ENCODE results near the gene MRPS6.

Gene MRPS6

DNA sequence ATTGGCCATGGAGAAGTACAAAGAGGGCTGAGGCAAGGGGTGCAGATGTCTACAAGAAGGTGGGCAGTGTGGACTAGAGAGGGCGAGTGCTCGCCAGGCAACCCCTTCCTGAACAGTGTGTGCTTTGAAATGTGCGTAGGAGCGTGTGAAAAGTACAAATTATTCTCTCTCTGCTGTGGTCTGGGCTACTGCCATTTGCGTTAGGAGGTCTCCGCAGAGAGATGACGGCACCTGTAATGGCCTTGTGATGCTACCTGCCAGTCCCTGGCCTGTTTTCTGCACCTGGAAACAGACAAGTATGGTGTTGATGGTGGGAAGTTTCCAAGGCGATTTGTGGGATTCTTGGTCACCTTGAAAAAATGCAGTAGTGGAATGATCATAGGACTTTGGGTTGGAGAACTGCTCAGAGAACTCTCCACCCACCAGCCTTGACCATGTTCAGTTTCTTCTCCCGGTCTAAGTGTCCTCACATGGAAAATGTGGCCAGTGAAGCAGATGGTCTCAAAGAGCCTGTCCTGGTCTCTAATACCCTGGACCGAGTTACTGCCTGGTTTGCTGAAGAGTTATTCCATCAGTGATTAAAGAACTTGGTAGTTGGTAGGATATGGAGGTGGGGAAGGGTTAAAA lies 74.5 kb downstream of the MRPS6 start:
- DNase-seq (ENCODE audit: low read depth, low spot score) = peak; percentile 34
- TF ChIP-seq CTCF (IDR thresholded peaks at IDR 0.05; ENCODE audit: low read depth, low read length) = no peak
- in situ Hi-C loops (cut with HindIII; ENCODE audit: low sequenced_read_pairs) = no loop called here
- H3K4me3 ChIP-seq (ENCODE audit: low read depth, low read length) = no peak overlapping the region

DNA sequence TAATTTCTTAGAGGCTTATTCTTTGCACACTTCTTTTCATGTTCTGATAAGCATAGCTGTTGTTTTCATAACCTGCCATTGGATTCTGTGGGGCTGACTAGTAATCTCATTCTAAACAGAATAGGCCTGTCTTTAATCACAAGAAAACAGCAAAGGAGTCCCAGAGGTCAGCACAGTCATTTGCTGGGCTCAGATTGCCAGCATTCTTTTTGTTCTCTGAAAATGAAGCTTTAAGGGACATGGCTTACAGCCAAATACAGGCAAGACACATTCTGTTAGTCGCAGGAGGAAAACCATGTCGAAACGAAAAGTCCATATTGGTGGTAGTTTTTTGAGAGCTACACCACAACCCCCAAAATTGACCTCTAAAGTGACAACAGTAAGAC lies 75.0 kb downstream of the MRPS6 start:
- TF ChIP-seq CTCF (IDR thresholded peaks at IDR 0.05; ENCODE audit: low read depth, low read length) = no peak
- peak; percentile 12 for DNase-seq (ENCODE audit: low read depth, low spot score)
- H3K4me3 ChIP-seq (ENCODE audit: low read depth, low read length) = no peak overlapping the region
- in situ Hi-C loops (cut with HindIII; ENCODE audit: low sequenced_read_pairs) = no loop called here

- no peak for DNase-seq (ENCODE audit: low read depth, low spot score)
- TF ChIP-seq CTCF (IDR thresholded peaks at IDR 0.05; ENCODE audit: low read depth, low read length) = no peak
- no peak overlapping the region for H3K4me3 ChIP-seq (ENCODE audit: low read depth, low read length)
- in situ Hi-C loops (cut with HindIII; ENCODE audit: low sequenced_read_pairs) = no loop called here
Measured at GRCh38 chr21:34148826-34149558, 75.6 kb downstream of the MRPS6 start.

- DNase-seq (ENCODE audit: low read depth, low spot score) = no peak
- no peak overlapping the region for H3K4me3 ChIP-seq (ENCODE audit: low read depth, low read length)
- no peak for TF ChIP-seq CTCF (IDR thresholded peaks at IDR 0.05; ENCODE audit: low read depth, low read length)
- in situ Hi-C loops (cut with HindIII; ENCODE audit: low sequenced_read_pairs) = no loop called here
Measured at GRCh38 chr21:34152500-34152899, 79.1 kb downstream of the MRPS6 start.

- TF ChIP-seq CTCF (IDR thresholded peaks at IDR 0.05; ENCODE audit: low read depth, low read length) = no peak
- in situ Hi-C loops (cut with HindIII; ENCODE audit: low sequenced_read_pairs) = no loop called here
Measured at GRCh38 chr21:34154878-34155277, 81.5 kb downstream of the MRPS6 start.

GRCh38 chr21:34156957-34157356 lies 83.6 kb downstream of the MRPS6 start:
- in situ Hi-C loops (cut with HindIII; ENCODE audit: low sequenced_read_pairs) = no loop called here
- H3K4me3 ChIP-seq (ENCODE audit: low read depth, low read length) = no peak overlapping the region
- DNase-seq (ENCODE audit: low read depth, low spot score) = no peak
- no peak for TF ChIP-seq CTCF (IDR thresholded peaks at IDR 0.05; ENCODE audit: low read depth, low read length)

More at GRCh38 chr21:34154878-34155277, 81.5 kb downstream of the MRPS6 start:
- DNase-seq (ENCODE audit: low read depth, low spot score) = no peak
- H3K4me3 ChIP-seq (ENCODE audit: low read depth, low read length) = no peak overlapping the region
